GM23338 (cell line): Measurements from ENCODE around the gene ZHX3.

Experiments used
- ETS1 ChIP-seq: IDR thresholded peaks from 2 replicates; pipeline ENCODE4 v1.6.1; 2016; ENCODE audit warnings: antibody characterized with exemption
- EZH2 ChIP-seq: fragments of 200-600 bp; sonication (generic); IDR thresholded peaks from one replicate; pipeline ENCODE4 v1.8.0; 2017; ENCODE audit warnings: antibody characterized with exemption, mild to moderate bottlenecking, low read depth; ENCODE audit not compliant: unreplicated experiment
- EZH2phosphoT487 ChIP-seq: fragments of 200-600 bp; sonication (generic); IDR thresholded peaks from one replicate; pipeline ENCODE4 v1.8.1; 2018; ENCODE audit warnings: antibody characterized with exemption; ENCODE audit not compliant: unreplicated experiment
- NANOG ChIP-seq: IDR thresholded peaks from 2 replicates; pipeline ENCODE4 v1.6.1; 2016; ENCODE audit warnings: antibody characterized with exemption, borderline replicate concordance
- POLR2AphosphoS5 ChIP-seq: IDR thresholded peaks from 2 replicates; pipeline ENCODE4 v1.6.1; 2016; ENCODE audit warnings: antibody characterized with exemption, low read depth
- STAT1 ChIP-seq: IDR thresholded peaks from one replicate; pipeline ENCODE4 v1.6.1; 2016; ENCODE audit warnings: antibody characterized with exemption; ENCODE audit not compliant: unreplicated experiment
- TF ChIP-seq, protein P1 (sequence below), 2 experiments: fragments of 200-600 bp in 1 of 2; sonication (generic) in 1 of 2; conservative IDR thresholded peaks; 2 replicates each; pipeline versions ENCODE4 v1.5.1 to v1.6.1; 2016 to 2017; ENCODE audit warnings: antibody characterized with exemption in 2 of 2, low read depth in 2 of 2, mild to moderate bottlenecking in 2 of 2, moderate library complexity in 1 of 2
- TF ChIP-seq, protein P2 (sequence below): IDR thresholded peaks from one replicate; pipeline ENCODE4 v1.6.1; 2018; ENCODE audit warnings: antibody characterized with exemption; ENCODE audit not compliant: unreplicated experiment

DNA sequence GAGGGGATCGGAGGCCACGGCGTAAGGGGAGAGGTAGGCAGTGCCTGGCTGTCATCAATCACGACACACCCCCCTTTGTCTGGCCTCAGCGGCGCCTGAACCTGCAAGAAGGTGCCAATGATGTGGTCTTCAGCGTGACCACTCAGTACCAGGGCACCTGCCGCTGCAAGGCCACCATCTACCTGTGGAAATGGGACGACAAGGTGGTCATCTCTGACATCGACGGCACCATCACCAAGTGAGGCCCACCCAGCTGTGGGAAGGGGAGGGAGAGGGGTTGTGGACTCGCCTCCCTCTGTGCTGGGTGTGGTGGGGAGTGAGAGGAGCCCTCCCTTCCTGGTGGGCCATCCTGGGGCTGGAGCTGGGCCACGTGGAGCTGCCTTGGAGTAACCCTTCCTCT, 39.4 kb upstream of the ZHX3 start:
- no peak for TF ChIP-seq NANOG
- TF ChIP-seq, protein P1, sequence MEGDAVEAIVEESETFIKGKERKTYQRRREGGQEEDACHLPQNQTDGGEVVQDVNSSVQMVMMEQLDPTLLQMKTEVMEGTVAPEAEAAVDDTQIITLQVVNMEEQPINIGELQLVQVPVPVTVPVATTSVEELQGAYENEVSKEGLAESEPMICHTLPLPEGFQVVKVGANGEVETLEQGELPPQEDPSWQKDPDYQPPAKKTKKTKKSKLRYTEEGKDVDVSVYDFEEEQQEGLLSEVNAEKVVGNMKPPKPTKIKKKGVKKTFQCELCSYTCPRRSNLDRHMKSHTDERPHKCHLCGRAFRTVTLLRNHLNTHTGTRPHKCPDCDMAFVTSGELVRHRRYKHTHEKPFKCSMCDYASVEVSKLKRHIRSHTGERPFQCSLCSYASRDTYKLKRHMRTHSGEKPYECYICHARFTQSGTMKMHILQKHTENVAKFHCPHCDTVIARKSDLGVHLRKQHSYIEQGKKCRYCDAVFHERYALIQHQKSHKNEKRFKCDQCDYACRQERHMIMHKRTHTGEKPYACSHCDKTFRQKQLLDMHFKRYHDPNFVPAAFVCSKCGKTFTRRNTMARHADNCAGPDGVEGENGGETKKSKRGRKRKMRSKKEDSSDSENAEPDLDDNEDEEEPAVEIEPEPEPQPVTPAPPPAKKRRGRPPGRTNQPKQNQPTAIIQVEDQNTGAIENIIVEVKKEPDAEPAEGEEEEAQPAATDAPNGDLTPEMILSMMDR (conservative IDR thresholded peaks at IDR 0.05; ENCODE audit: low read depth in 2 of 2) = no peak
- TF ChIP-seq EZH2 = no peak
- TF ChIP-seq, protein P2, sequence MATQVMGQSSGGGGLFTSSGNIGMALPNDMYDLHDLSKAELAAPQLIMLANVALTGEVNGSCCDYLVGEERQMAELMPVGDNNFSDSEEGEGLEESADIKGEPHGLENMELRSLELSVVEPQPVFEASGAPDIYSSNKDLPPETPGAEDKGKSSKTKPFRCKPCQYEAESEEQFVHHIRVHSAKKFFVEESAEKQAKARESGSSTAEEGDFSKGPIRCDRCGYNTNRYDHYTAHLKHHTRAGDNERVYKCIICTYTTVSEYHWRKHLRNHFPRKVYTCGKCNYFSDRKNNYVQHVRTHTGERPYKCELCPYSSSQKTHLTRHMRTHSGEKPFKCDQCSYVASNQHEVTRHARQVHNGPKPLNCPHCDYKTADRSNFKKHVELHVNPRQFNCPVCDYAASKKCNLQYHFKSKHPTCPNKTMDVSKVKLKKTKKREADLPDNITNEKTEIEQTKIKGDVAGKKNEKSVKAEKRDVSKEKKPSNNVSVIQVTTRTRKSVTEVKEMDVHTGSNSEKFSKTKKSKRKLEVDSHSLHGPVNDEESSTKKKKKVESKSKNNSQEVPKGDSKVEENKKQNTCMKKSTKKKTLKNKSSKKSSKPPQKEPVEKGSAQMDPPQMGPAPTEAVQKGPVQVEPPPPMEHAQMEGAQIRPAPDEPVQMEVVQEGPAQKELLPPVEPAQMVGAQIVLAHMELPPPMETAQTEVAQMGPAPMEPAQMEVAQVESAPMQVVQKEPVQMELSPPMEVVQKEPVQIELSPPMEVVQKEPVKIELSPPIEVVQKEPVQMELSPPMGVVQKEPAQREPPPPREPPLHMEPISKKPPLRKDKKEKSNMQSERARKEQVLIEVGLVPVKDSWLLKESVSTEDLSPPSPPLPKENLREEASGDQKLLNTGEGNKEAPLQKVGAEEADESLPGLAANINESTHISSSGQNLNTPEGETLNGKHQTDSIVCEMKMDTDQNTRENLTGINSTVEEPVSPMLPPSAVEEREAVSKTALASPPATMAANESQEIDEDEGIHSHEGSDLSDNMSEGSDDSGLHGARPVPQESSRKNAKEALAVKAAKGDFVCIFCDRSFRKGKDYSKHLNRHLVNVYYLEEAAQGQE = no peak
- no peak for TF ChIP-seq POLR2AphosphoS5
- TF ChIP-seq EZH2phosphoT487 = no peak
- TF ChIP-seq STAT1 = no peak
- TF ChIP-seq ETS1 = no peak
